Activated naive CD8-positive, alpha-beta T cell (primary cell): Measurements from ENCODE around the gene CCDC40.

Experiments used
- H3K27ac Mint-ChIP-seq: one replicate; pipeline ENCODE4 v1.8.0; 2021; ENCODE audit warnings: mixed read lengths
- H3K27me3 Mint-ChIP-seq: one replicate; pipeline ENCODE4 v1.8.0; 2021; ENCODE audit warnings: mixed read lengths
- H3K36me3 Mint-ChIP-seq: one replicate; pipeline ENCODE4 v1.8.0; 2021; ENCODE audit warnings: mixed read lengths
- H3K4me1 Mint-ChIP-seq: one replicate; pipeline ENCODE4 v1.8.0; 2021; ENCODE audit warnings: low read depth, mixed read lengths
- H3K4me3 Mint-ChIP-seq: one replicate; pipeline ENCODE4 v1.8.0; 2021; ENCODE audit warnings: mild to moderate bottlenecking, mixed read lengths
- H3K9me3 Mint-ChIP-seq: one replicate; pipeline ENCODE4 v1.8.0; 2021; ENCODE audit warnings: low read depth, mixed read lengths

CCDC40 gene

DNA sequence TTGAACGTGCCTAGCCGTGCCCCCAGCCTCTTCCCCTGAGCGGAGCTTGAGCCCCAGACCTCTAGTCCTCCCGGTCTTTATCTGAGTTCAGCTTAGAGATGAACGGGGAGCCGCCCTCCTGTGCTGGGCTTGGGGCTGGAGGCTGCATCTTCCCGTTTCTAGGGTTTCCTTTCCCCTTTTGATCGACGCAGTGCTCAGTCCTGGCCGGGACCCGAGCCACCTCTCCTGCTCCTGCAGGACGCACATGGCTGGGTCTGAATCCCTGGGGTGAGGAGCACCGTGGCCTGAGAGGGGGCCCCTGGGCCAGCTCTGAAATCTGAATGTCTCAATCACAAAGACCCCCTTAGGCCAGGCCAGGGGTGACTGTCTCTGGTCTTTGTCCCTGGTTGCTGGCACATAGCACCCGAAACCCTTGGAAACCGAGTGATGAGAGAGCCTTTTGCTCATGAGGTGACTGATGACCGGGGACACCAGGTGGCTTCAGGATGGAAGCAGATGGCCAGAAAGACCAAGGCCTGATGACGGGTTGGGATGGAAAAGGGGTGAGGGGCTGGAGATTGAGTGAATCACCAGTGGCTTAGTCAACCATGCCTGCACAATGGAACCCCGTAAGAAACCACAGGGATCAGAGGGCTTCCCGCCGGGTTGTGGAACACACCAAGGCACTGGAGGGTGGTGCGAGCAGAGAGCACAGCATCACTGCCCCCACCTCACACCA is 65.7 kb downstream of the CCDC40 start:
- no peaks in the 10 kb centered on the region for H3K27me3 Mint-ChIP-seq
- peak overlapping the region; percentile 93 for H3K4me3 Mint-ChIP-seq
- H3K27ac Mint-ChIP-seq = peak overlapping the region; percentile 85
- H3K36me3 Mint-ChIP-seq = no peaks in the 10 kb centered on the region
- peaks cover 28% of the 10 kb centered on the region for H3K4me1 Mint-ChIP-seq
- no peaks in the 10 kb centered on the region for H3K9me3 Mint-ChIP-seq

DNA sequence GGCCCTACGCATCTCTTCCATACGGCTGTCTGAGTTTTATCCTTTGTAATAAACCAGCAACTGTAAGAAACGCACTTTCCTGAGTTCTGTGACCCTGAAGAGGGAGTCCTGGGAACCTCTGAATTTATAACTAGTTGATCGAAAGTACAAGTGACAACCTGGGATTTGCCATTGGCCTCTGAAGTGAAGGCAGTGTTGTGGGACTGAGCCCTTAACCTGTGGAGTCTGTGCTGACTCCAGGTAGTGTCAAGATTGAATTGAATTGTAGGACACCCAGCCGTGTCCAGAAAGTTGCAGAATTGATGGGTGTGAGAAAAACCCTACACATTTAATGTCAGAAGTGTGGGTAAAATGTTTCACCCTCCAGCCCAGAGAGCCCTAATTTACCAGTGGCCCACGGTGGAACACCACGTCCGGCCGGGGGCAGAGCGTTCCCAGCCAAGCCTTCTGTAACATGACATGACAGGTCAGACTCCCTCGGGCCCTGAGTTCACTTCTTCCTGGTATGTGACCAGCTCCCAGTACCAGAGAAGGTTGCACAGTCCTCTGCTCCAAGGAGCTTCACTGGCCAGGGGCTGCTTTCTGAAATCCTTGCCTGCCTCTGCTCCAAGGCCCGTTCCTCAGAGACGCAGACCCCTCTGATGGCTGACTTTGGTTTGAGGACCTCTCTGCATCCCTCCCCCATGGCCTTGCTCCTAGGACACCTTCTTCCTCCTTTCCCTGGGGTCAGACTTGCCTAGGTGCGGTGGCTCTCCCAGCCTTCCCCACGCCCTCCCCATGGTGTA is 66.4 kb downstream of the CCDC40 start:
- no peaks in the 10 kb centered on the region for H3K36me3 Mint-ChIP-seq
- no peaks in the 10 kb centered on the region for H3K9me3 Mint-ChIP-seq
- no peak overlapping the region for H3K27ac Mint-ChIP-seq
- no peaks in the 10 kb centered on the region for H3K27me3 Mint-ChIP-seq
- H3K4me3 Mint-ChIP-seq = peak overlapping the region; percentile 93
- H3K4me1 Mint-ChIP-seq = peaks cover 28% of the 10 kb centered on the region

DNA sequence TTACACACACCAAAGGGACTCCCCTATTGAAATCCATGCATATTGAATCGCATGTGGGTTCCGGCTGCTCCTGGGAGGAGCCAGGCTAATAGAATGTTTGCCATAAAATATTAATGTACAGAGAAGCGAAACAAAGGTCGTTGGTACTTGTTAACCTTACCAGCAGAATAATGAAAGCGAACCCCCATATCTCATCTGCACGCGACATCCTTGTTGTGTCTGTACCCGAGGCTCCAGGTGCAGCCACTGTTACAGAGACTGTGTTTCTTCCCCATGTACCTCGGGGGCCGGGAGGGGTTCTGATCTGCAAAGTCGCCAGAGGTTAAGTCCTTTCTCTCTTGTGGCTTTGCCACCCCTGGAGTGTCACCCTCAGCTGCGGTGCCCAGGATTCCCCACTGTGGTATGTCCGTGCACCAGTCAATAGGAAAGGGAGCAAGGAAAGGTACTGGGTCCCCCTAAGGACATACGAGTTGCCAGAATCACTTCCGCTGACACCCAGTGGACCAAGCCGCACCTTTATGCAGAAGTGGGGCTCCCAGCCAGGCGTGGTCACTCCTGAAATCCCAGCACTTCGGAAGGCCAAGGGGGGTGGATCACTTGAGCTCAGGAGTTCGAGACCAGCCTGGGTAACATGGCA is 67.1 kb downstream of the CCDC40 start:
- Mint-ChIP-seq H3K27ac (no peak overlapping the region), H3K27me3 (no peaks in the 10 kb centered on the region), H3K9me3 (no peaks in the 10 kb centered on the region), H3K36me3 (no peaks in the 10 kb centered on the region), H3K4me3 (peak overlapping the region; percentile 71), H3K4me1 (peaks cover 28% of the 10 kb centered on the region)

DNA sequence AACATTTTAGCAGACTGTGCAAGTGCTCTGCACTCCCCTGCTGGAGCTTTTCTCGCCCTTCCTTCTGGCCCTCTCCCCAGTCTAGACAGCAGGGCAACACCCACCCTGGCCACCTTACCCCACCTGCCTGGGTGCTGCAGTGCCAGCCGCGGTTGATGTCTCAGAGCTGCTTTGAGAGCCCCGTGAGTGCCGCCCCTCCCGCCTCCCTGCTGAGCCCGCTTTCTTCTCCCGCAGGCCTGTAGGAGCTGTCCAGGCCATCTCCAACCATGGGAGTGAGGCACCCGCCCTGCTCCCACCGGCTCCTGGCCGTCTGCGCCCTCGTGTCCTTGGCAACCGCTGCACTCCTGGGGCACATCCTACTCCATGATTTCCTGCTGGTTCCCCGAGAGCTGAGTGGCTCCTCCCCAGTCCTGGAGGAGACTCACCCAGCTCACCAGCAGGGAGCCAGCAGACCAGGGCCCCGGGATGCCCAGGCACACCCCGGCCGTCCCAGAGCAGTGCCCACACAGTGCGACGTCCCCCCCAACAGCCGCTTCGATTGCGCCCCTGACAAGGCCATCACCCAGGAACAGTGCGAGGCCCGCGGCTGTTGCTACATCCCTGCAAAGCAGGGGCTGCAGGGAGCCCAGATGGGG is 68.0 kb downstream of the CCDC40 start:
- no peaks in the 10 kb centered on the region for H3K27me3 Mint-ChIP-seq
- no peak overlapping the region for H3K27ac Mint-ChIP-seq
- no peaks in the 10 kb centered on the region for H3K9me3 Mint-ChIP-seq
- peaks cover 26% of the 10 kb centered on the region for H3K4me1 Mint-ChIP-seq
- no peak overlapping the region for H3K4me3 Mint-ChIP-seq
- no peaks in the 10 kb centered on the region for H3K36me3 Mint-ChIP-seq

DNA sequence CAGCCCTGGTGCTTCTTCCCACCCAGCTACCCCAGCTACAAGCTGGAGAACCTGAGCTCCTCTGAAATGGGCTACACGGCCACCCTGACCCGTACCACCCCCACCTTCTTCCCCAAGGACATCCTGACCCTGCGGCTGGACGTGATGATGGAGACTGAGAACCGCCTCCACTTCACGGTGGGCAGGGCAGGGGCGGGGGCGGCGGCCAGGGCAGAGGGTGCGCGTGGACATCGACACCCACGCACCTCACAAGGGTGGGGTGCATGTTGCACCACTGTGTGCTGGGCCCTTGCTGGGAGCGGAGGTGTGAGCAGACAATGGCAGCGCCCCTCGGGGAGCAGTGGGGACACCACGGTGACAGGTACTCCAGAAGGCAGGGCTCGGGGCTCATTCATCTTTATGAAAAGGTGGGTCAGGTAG is 68.5 kb downstream of the CCDC40 start:
- H3K36me3 Mint-ChIP-seq = no peaks in the 10 kb centered on the region
- no peak overlapping the region for H3K27ac Mint-ChIP-seq
- no peaks in the 10 kb centered on the region for H3K9me3 Mint-ChIP-seq
- H3K27me3 Mint-ChIP-seq = no peaks in the 10 kb centered on the region
- no peak overlapping the region for H3K4me3 Mint-ChIP-seq
- H3K4me1 Mint-ChIP-seq = peaks cover 21% of the 10 kb centered on the region

DNA sequence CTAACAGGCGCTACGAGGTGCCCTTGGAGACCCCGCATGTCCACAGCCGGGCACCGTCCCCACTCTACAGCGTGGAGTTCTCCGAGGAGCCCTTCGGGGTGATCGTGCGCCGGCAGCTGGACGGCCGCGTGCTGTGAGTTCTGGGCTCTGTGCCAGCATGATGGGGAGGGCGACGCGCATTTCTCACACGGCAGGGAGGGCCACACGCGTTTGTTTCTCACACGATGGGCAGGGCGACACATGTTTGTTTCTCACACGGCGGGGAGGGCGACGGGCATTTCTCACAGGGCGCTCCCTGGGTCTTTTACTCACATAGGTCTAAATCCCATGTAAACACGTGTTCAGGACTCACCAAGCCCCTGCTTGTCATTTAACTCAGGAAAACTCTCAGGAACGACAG is 69.3 kb downstream of the CCDC40 start:
- H3K36me3 Mint-ChIP-seq = no peaks in the 10 kb centered on the region
- H3K27me3 Mint-ChIP-seq = no peaks in the 10 kb centered on the region
- no peak overlapping the region for H3K27ac Mint-ChIP-seq
- no peaks in the 10 kb centered on the region for H3K9me3 Mint-ChIP-seq
- H3K4me3 Mint-ChIP-seq = no peak overlapping the region
- H3K4me1 Mint-ChIP-seq = peaks cover 13% of the 10 kb centered on the region

DNA sequence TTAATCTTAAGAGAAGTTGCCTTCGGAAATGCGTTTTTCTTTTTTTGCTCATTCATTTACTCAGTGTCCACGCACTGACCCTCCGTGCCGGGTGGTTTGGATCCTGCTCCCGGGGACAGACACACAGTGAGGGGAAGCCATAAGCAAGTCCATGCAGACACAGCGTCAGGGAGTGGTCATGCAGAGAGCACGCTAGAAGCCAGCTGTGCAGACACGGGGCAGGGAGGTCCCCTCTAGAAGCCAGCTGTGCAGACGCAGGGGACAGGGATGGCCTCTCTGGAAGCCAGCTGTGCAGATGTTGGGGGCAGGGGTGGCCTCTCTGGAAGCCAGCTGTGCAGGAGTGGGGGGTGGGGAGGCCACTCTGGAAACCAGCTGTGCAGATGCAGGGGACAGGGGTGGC is 69.7 kb downstream of the CCDC40 start:
- Mint-ChIP-seq H3K27ac (no peak overlapping the region), H3K9me3 (no peaks in the 10 kb centered on the region), H3K4me3 (no peak overlapping the region), H3K4me1 (peaks cover 11% of the 10 kb centered on the region), H3K36me3 (no peaks in the 10 kb centered on the region), H3K27me3 (no peaks in the 10 kb centered on the region)

DNA sequence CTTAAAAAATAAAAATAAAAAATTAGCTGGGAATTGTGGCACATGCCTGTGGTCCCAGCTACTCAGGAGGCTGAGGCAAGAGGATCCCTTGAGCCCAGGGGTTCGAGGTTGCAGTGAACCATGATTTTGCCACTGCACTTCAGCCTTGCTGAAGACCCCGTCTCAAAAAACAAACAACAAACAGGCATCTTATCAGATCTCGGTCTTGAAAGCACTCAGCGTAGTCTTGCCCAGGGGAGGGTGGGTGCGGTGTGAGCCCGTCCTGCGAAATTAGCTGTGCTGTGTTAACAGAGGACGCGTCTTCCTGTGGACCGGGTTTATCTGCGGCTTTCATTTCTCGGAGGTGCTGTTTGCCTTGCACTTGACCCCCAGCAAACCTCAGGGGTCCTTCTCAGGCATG is 70.3 kb downstream of the CCDC40 start:
- peaks cover 11% of the 10 kb centered on the region for H3K4me1 Mint-ChIP-seq
- no peaks in the 10 kb centered on the region for H3K36me3 Mint-ChIP-seq
- H3K27me3 Mint-ChIP-seq = no peaks in the 10 kb centered on the region
- H3K4me3 Mint-ChIP-seq = no peak overlapping the region
- no peaks in the 10 kb centered on the region for H3K9me3 Mint-ChIP-seq
- no peak overlapping the region for H3K27ac Mint-ChIP-seq

DNA sequence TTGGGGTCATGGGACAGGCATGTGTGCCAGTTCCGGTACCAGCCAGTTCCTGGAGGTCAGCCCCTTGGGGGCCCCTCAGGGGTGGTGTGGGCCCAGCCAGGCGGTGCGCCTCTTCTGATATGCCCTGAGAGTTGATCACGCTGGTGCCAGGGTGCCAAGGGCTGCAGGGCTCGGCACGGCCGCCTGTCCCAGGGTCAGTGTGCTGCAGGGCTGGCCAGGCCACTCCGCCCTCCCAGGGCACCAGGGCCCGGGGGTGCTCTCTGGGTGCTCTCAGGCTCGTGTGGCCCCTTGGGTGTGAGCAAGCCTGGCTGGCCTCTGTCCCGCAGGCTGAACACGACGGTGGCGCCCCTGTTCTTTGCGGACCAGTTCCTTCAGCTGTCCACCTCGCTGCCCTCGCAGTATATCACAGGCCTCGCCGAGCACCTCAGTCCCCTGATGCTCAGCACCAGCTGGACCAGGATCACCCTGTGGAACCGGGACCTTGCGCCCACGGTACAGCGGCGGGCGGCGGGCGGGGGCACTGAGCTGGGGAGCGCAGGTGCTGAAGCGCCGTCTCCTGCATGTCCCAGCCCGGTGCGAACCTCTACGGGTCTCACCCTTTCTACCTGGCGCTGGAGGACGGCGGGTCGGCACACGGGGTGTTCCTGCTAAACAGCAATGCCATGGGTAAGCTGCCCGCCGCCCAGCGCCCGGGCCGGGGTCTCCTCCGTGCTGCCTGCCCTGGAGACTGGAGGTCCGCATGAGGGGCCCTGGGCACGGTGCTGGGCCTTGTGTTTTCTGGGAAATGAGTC is 71.0 kb downstream of the CCDC40 start:
- no peak overlapping the region for H3K4me3 Mint-ChIP-seq
- H3K4me1 Mint-ChIP-seq = peaks cover 6% of the 10 kb centered on the region
- no peaks in the 10 kb centered on the region for H3K9me3 Mint-ChIP-seq
- H3K27me3 Mint-ChIP-seq = no peaks in the 10 kb centered on the region
- no peaks in the 10 kb centered on the region for H3K36me3 Mint-ChIP-seq
- H3K27ac Mint-ChIP-seq = no peak overlapping the region

DNA sequence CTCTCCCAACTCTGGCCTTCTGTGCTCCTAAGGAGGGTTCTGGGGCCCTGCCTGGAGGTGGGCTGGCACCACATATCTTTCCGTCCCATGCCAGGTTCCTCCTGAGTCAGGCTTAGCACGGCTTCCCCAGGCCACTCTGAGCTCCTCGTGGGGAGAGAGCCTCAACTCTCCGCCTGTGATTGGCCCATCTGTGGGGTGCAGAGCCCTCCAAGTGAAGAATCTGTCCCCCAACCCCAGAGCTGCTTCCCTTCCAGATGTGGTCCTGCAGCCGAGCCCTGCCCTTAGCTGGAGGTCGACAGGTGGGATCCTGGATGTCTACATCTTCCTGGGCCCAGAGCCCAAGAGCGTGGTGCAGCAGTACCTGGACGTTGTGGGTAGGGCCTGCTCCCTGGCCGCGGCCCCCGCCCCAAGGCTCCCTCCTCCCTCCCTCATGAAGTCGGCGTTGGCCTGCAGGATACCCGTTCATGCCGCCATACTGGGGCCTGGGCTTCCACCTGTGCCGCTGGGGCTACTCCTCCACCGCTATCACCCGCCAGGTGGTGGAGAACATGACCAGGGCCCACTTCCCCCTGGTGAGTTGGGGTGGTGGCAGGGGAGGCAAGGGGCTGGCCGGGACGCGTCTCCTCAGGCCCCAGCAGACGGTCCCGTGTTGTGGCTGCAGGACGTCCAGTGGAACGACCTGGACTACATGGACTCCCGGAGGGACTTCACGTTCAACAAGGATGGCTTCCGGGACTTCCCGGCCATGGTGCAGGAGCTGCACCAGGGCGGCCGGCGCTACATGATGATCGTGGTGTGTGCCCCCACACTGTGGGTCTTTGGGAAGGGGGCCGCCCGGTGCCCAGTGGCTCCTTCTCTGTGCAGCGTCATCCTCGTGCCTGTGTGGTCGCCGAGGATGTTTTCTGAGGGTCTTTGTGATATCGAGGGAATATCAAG is 71.9 kb downstream of the CCDC40 start:
- Mint-ChIP-seq H3K36me3 (no peaks in the 10 kb centered on the region), H3K4me3 (no peak overlapping the region), H3K4me1 (peaks cover under 1% of the 10 kb centered on the region), H3K27ac (no peak overlapping the region), H3K27me3 (no peaks in the 10 kb centered on the region), H3K9me3 (no peaks in the 10 kb centered on the region)

DNA sequence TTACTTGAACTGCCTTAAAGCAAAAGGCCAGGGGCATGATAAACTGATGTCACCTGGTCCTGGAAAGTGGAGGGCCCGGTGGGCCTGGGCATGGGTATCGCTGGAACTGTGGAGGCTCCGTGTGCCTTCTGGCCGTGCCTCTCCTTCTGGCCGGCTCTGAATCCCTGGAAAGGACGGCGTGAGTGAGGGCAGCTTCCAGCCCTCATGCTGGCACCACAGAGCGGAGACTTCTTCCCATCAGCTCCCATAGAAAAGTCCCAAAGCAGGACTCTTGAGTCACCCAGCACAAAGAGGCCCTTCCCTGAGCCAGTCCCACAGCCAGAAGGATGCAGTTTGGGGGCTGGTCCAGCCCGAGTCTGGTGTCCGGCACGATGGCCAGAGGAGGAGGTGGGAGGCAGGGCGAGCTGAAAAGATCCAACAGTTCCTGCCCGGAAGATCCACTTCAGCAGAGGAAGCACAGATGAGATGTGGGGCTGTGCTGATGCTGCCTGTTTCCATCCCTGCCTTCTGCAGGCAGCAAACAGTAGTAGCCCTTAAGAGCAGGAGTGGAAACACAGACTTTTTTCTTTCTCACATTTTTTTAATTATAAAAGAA is 72.7 kb downstream of the CCDC40 start:
- Mint-ChIP-seq H3K27ac (no peak overlapping the region), H3K4me1 (no peaks in the 10 kb centered on the region), H3K9me3 (no peaks in the 10 kb centered on the region), H3K27me3 (no peaks in the 10 kb centered on the region), H3K4me3 (no peak overlapping the region), H3K36me3 (no peaks in the 10 kb centered on the region)

DNA sequence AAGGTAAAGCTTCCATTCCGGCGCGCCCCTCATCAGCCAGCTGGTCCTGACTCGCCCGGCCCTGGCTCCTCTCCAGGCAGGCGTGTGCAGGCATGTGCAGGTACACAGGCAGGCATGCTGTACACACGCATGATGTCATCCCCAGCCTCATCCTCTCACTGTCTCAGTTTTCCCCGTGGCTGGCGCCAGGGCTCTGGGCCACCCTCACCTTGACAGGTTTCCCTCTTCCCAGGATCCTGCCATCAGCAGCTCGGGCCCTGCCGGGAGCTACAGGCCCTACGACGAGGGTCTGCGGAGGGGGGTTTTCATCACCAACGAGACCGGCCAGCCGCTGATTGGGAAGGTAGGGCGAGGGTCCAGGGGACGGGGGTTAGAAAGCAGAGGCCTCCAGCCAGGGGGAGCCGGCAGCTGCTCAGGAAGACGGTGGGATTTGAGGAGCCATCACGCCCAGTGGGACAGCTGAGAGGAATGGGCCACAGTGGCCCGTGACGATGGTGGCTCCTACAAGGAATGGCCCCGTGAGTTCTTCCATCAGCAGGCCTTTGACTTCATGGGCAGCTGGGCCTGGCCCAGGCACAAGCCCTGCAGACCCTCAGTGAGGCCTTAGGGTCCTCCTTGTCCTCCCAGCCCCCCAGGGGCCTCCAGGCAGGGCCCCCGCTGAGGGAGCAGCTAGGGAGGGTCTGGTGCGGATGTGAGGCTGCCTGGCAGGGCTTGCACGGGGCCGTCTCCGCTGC is 73.4 kb downstream of the CCDC40 start:
- Mint-ChIP-seq H3K9me3 (peaks cover 2% of the 10 kb centered on the region), H3K4me1 (no peaks in the 10 kb centered on the region), H3K27ac (no peak overlapping the region), H3K4me3 (no peak overlapping the region), H3K36me3 (no peaks in the 10 kb centered on the region), H3K27me3 (no peaks in the 10 kb centered on the region)

DNA sequence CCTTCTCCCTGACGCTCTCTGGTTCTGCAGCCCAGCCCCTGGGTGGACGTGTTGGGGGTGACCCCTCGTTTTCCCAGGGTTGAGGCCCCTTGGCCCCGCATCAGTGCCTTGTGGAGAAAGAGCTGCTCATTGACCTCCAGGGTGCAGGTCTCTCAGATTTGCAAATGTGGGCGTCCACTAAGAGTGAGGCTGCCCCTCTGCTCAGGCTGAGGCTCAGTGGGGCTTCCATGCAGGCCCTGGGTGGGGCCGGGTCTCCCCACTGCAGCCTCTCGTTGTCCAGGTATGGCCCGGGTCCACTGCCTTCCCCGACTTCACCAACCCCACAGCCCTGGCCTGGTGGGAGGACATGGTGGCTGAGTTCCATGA is 74.0 kb downstream of the CCDC40 start:
- Mint-ChIP-seq H3K27ac (no peak overlapping the region), H3K9me3 (peaks cover 7% of the 10 kb centered on the region), H3K4me1 (no peaks in the 10 kb centered on the region), H3K27me3 (no peaks in the 10 kb centered on the region), H3K4me3 (no peak overlapping the region), H3K36me3 (no peaks in the 10 kb centered on the region)
